ENCODE measurements around the gene PPP1R3C.

The PPP1R3C gene

GRCh38 chr10:91632671-91633550, at the start of gene PPP1R3C:
TSS of gene PPP1R3C (minus strand) at chr10:91633071. CDS start at chr10:91632969, 102 bp downstream.
- Histone ChIP-seq H3K9ac (ENCODE audit: low read depth, low read length) (no peak within 1 kb of the TSS), H3K36me3 (ENCODE audit: insufficient read depth, low read depth, low read length) (no peaks in the 10 kb centered on the region), H3K27me3 (ENCODE audit: insufficient read depth, low read length) (peaks cover 34% of the 10 kb centered on the region), H3K4me1 (ENCODE audit: insufficient read depth, low read length) (peaks cover 3% of the 10 kb centered on the region; the same call in 1 of the 2 replicates), H3K27ac (ENCODE audit: low read length) (no peak within 1 kb of the TSS), H3K9me3 (ENCODE audit: insufficient read depth, low read depth, low read length) (no peaks in the 10 kb centered on the region), H3K4me3 (ENCODE audit: low read length) (peak within 1 kb of the TSS; percentile 66; the same call in 1 of the 2 replicates)

GRCh38 chr10:91681361-91682276, 48.7 kb upstream of the PPP1R3C start:
- peaks cover 20% of the 10 kb centered on the region for H3K4me1 ChIP-seq (ENCODE audit: insufficient read depth, low read length)
- H3K9me3 ChIP-seq (ENCODE audit: insufficient read depth, low read depth, low read length): no peaks in the 10 kb centered on the region
- no peaks in the 10 kb centered on the region for H3K27me3 ChIP-seq (ENCODE audit: insufficient read depth, low read length)
- no peak overlapping the region for H3K9ac ChIP-seq (ENCODE audit: low read depth, low read length)
- H3K27ac ChIP-seq (ENCODE audit: low read length): no peak overlapping the region
- H3K4me3 ChIP-seq (ENCODE audit: low read length): no peak overlapping the region
- no peaks in the 10 kb centered on the region for H3K36me3 ChIP-seq (ENCODE audit: insufficient read depth, low read depth, low read length)

GRCh38 chr10:91680487-91680886, 47.6 kb upstream of the PPP1R3C start:
- no peaks in the 10 kb centered on the region for H3K27me3 ChIP-seq (ENCODE audit: insufficient read depth, low read length)
- peaks cover 17% of the 10 kb centered on the region for H3K4me1 ChIP-seq (ENCODE audit: insufficient read depth, low read length)
- no peaks in the 10 kb centered on the region for H3K9me3 ChIP-seq (ENCODE audit: insufficient read depth, low read depth, low read length)
- no peaks in the 10 kb centered on the region for H3K36me3 ChIP-seq (ENCODE audit: insufficient read depth, low read depth, low read length)
- H3K4me3 ChIP-seq (ENCODE audit: low read length): no peak overlapping the region
- H3K9ac ChIP-seq (ENCODE audit: low read depth, low read length): no peak overlapping the region
- H3K27ac ChIP-seq (ENCODE audit: low read length): no peak overlapping the region

DNA sequence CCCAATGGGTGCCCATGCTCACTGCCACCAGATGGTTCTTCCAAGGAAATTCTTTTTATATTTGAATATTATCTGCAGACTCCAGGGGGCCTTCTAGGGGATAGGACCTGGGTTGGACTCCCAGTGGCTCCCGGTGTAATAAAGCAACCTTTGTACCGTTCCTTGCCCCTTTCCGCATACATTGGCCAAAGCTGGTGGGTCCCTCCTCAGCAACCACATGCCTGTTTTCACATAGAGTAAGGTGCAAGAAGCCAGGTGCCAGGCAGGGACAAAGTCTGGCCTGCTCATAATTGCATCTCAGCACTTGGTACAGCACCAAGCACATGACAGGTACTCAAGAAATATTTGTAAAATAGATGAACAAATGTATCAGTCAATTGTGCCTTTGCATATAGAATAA, 46.4 kb upstream of the PPP1R3C start:
- Histone ChIP-seq H3K36me3 (ENCODE audit: insufficient read depth, low read depth, low read length) (no peaks in the 10 kb centered on the region), H3K9ac (ENCODE audit: low read depth, low read length) (no peak overlapping the region), H3K27me3 (ENCODE audit: insufficient read depth, low read length) (no peaks in the 10 kb centered on the region), H3K4me1 (ENCODE audit: insufficient read depth, low read length) (peaks cover 13% of the 10 kb centered on the region), H3K9me3 (ENCODE audit: insufficient read depth, low read depth, low read length) (no peaks in the 10 kb centered on the region), H3K27ac (ENCODE audit: low read length) (no peak overlapping the region), H3K4me3 (ENCODE audit: low read length) (no peak overlapping the region)

- Histone ChIP-seq H3K27me3 (ENCODE audit: insufficient read depth, low read length) (no peaks in the 10 kb centered on the region), H3K9me3 (ENCODE audit: insufficient read depth, low read depth, low read length) (no peaks in the 10 kb centered on the region), H3K36me3 (ENCODE audit: insufficient read depth, low read depth, low read length) (no peaks in the 10 kb centered on the region), H3K27ac (ENCODE audit: low read length) (no peak overlapping the region), H3K4me1 (ENCODE audit: insufficient read depth, low read length) (peaks cover 5% of the 10 kb centered on the region; the same call in 1 of the 2 replicates), H3K4me3 (ENCODE audit: low read length) (no peak overlapping the region), H3K9ac (ENCODE audit: low read depth, low read length) (no peak overlapping the region)
These were observed 45.0 kb upstream of the PPP1R3C start for GRCh38 chr10:91677911-91678310.

GRCh38 chr10:91672021-91672608, 39.2 kb upstream of the PPP1R3C start:
- no peak overlapping the region for H3K9ac ChIP-seq (ENCODE audit: low read depth, low read length)
- H3K27ac ChIP-seq (ENCODE audit: low read length): no peak overlapping the region
- peaks cover 13% of the 10 kb centered on the region; the same call in 1 of the 2 replicates for H3K4me1 ChIP-seq (ENCODE audit: insufficient read depth, low read length)
- no peaks in the 10 kb centered on the region for H3K27me3 ChIP-seq (ENCODE audit: insufficient read depth, low read length)
- no peaks in the 10 kb centered on the region for H3K36me3 ChIP-seq (ENCODE audit: insufficient read depth, low read depth, low read length)
- no peak overlapping the region for H3K4me3 ChIP-seq (ENCODE audit: low read length)
- H3K9me3 ChIP-seq (ENCODE audit: insufficient read depth, low read depth, low read length): no peaks in the 10 kb centered on the region

- Histone ChIP-seq H3K4me3 (ENCODE audit: low read length) (no peak overlapping the region), H3K27ac (ENCODE audit: low read length) (no peak overlapping the region), H3K9ac (ENCODE audit: low read depth, low read length) (no peak overlapping the region), H3K9me3 (ENCODE audit: insufficient read depth, low read depth, low read length) (no peaks in the 10 kb centered on the region), H3K36me3 (ENCODE audit: insufficient read depth, low read depth, low read length) (no peaks in the 10 kb centered on the region), H3K4me1 (ENCODE audit: insufficient read depth, low read length) (peaks cover 13% of the 10 kb centered on the region; the same call in 1 of the 2 replicates), H3K27me3 (ENCODE audit: insufficient read depth, low read length) (no peaks in the 10 kb centered on the region)
These were observed 36.0 kb upstream of the PPP1R3C start for GRCh38 chr10:91668913-91669312.

DNA sequence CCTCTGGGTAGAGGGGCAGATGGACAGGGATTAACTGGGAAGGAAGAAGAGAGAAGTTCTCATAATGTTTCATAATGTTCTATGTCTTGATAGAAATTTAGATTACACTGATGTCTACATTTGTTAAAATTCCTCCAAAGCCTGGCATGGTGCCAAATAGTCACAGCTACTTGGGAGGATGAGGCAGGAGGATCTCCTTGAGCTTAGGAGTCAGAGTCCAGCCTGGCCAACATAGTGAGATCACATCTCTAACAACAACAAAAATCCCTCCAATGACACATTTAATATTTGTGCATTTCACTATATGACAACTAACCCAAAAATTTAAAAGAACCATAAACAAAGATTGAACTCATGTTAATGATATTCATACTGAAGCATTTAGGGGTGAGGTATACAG, 33.0 kb upstream of the PPP1R3C start:
- Histone ChIP-seq H3K9ac (ENCODE audit: low read depth, low read length) (no peak overlapping the region), H3K27me3 (ENCODE audit: insufficient read depth, low read length) (no peaks in the 10 kb centered on the region), H3K36me3 (ENCODE audit: insufficient read depth, low read depth, low read length) (no peaks in the 10 kb centered on the region), H3K4me1 (ENCODE audit: insufficient read depth, low read length) (peaks cover 8% of the 10 kb centered on the region; the same call in 1 of the 2 replicates), H3K4me3 (ENCODE audit: low read length) (no peak overlapping the region), H3K27ac (ENCODE audit: low read length) (no peak overlapping the region), H3K9me3 (ENCODE audit: insufficient read depth, low read depth, low read length) (no peaks in the 10 kb centered on the region)

DNA sequence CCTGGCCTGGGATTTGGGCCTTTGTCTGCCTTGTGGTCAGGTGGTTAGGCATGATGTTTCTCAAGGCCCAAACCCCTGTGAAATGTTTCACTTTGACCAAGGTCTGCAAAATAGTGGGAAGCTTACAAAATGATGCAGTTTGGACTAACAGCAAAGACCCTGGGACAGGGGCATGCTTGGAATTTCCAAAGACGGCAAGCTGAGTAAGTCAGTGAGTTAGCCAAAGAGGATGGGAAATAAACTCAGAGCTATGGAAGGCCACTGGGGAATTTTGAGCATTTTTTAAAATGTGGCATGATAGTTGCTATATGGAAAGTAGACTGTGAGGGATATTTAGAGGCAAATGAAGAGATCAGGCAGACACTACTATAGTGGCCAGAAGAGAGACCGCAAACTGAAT, 31.6 kb upstream of the PPP1R3C start:
- no peaks in the 10 kb centered on the region for H3K9me3 ChIP-seq (ENCODE audit: insufficient read depth, low read depth, low read length)
- H3K27me3 ChIP-seq (ENCODE audit: insufficient read depth, low read length): no peaks in the 10 kb centered on the region
- H3K27ac ChIP-seq (ENCODE audit: low read length): no peak overlapping the region

DNA sequence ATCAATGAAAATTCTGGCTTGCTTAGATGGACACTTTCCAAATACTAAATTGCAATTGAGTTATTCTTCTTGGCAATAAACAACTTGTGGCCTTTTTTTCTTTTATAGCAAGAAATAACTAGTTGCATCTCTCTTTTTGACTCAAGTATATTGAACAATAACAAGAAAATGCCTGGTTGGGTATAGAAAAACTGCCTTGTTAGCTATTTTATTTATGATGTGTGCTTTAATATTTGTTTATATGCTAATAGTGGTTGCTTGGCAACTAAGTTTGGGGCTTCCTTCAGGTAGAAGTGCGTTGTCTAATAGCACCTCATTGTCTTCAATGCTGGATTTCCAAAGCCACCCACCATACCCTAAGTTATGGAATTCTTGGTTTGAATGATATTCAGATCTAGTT, 30.1 kb upstream of the PPP1R3C start:
- Histone ChIP-seq H3K9me3 (ENCODE audit: insufficient read depth, low read depth, low read length) (peaks cover 6% of the 10 kb centered on the region; the same call in 1 of the 2 replicates), H3K27ac (ENCODE audit: low read length) (no peak overlapping the region), H3K9ac (ENCODE audit: low read depth, low read length) (no peak overlapping the region), H3K4me1 (ENCODE audit: insufficient read depth, low read length) (no peaks in the 10 kb centered on the region), H3K4me3 (ENCODE audit: low read length) (no peak overlapping the region), H3K36me3 (ENCODE audit: insufficient read depth, low read depth, low read length) (no peaks in the 10 kb centered on the region), H3K27me3 (ENCODE audit: insufficient read depth, low read length) (no peaks in the 10 kb centered on the region)

More for the DNA sequence above, 31.6 kb upstream of the PPP1R3C start:
- Histone ChIP-seq H3K4me3 (ENCODE audit: low read length) (no peak overlapping the region), H3K9ac (ENCODE audit: low read depth, low read length) (no peak overlapping the region), H3K36me3 (ENCODE audit: insufficient read depth, low read depth, low read length) (no peaks in the 10 kb centered on the region), H3K4me1 (ENCODE audit: insufficient read depth, low read length) (peaks cover 8% of the 10 kb centered on the region; the same call in 1 of the 2 replicates)

DNA sequence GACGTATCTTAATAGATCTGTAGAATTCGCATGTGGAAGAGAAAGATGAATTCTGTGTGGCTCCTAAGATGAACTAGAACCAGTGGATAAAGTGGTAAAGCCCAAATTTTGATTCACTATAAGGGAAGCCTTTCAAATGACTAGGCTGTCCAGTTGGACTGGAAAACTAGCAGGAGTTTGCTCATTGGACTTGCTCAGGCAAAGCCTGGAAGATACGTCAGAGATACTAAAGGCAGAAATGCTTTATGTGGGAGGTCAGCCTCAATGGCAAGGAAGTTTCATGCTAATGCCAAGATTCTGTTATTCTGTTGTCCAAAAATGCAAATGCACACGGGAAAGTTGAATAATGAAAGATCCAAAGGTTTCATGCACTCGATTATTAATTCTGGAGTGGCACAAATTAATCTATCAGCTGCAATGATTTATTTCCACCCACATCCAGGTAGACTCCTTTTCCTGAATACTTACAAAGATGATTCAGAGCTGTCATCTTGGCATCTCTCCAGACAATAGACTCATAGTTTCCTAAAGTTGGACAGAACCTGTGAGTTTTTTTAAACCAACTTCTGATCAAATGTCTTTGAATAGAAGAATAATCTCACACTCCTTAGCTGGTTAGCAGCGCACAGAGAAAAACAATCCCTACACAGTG, 20.5 kb upstream of the PPP1R3C start:
- H3K9ac ChIP-seq (ENCODE audit: low read depth, low read length): no peak overlapping the region
- H3K27ac ChIP-seq (ENCODE audit: low read length): no peak overlapping the region

More for the DNA sequence above, 20.5 kb upstream of the PPP1R3C start:
- peaks cover 13% of the 10 kb centered on the region; the same call in 1 of the 2 replicates for H3K9me3 ChIP-seq (ENCODE audit: insufficient read depth, low read depth, low read length)
- H3K27me3 ChIP-seq (ENCODE audit: insufficient read depth, low read length): no peaks in the 10 kb centered on the region
- H3K4me1 ChIP-seq (ENCODE audit: insufficient read depth, low read length): no peaks in the 10 kb centered on the region
- no peaks in the 10 kb centered on the region for H3K36me3 ChIP-seq (ENCODE audit: insufficient read depth, low read depth, low read length)
- no peak overlapping the region for H3K4me3 ChIP-seq (ENCODE audit: low read length)
